ENCODE measurements around the gene CBARP.

Gene CBARP

GRCh38 chr19:1218751-1219567 lies 18.8 kb downstream of the CBARP start:
- TF ChIP-seq, protein P1, sequence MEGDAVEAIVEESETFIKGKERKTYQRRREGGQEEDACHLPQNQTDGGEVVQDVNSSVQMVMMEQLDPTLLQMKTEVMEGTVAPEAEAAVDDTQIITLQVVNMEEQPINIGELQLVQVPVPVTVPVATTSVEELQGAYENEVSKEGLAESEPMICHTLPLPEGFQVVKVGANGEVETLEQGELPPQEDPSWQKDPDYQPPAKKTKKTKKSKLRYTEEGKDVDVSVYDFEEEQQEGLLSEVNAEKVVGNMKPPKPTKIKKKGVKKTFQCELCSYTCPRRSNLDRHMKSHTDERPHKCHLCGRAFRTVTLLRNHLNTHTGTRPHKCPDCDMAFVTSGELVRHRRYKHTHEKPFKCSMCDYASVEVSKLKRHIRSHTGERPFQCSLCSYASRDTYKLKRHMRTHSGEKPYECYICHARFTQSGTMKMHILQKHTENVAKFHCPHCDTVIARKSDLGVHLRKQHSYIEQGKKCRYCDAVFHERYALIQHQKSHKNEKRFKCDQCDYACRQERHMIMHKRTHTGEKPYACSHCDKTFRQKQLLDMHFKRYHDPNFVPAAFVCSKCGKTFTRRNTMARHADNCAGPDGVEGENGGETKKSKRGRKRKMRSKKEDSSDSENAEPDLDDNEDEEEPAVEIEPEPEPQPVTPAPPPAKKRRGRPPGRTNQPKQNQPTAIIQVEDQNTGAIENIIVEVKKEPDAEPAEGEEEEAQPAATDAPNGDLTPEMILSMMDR (IDR thresholded peaks at IDR 0.05; ENCODE audit: low read depth, low read length), result no peak
- DNase-seq (ENCODE audit: extremely low read depth, low read depth), result no peak

DNA sequence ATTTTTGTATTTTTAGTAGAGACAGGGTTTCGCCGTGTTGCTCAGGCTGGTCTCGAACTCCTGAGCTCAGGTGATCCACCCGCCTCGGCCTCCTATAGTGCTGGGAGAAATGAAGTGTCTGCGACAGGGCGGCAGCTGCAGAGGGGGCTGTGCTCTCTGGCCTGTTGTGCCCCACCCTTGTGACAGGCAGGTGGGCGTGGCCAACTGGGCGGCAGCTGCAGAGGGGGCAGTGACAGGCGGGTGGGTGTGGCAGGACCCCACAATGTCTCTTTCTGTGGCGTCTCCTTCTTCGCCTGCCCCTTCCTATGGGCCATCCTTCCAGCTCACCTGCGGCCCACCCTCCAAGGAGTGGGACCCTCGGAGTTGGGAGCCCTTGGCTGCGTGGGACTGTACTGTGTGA lies 20.4 kb downstream of the CBARP start:
- DNase-seq (ENCODE audit: extremely low read depth, low read depth), result no peak
- TF ChIP-seq, protein P1 (IDR thresholded peaks at IDR 0.05; ENCODE audit: low read depth, low read length), result no peak

GRCh38 chr19:1216756-1217155 lies 21.0 kb downstream of the CBARP start:
- TF ChIP-seq, protein P1 (IDR thresholded peaks at IDR 0.05; ENCODE audit: low read depth, low read length), result no peak
- no peak for DNase-seq (ENCODE audit: extremely low read depth, low read depth)

DNA sequence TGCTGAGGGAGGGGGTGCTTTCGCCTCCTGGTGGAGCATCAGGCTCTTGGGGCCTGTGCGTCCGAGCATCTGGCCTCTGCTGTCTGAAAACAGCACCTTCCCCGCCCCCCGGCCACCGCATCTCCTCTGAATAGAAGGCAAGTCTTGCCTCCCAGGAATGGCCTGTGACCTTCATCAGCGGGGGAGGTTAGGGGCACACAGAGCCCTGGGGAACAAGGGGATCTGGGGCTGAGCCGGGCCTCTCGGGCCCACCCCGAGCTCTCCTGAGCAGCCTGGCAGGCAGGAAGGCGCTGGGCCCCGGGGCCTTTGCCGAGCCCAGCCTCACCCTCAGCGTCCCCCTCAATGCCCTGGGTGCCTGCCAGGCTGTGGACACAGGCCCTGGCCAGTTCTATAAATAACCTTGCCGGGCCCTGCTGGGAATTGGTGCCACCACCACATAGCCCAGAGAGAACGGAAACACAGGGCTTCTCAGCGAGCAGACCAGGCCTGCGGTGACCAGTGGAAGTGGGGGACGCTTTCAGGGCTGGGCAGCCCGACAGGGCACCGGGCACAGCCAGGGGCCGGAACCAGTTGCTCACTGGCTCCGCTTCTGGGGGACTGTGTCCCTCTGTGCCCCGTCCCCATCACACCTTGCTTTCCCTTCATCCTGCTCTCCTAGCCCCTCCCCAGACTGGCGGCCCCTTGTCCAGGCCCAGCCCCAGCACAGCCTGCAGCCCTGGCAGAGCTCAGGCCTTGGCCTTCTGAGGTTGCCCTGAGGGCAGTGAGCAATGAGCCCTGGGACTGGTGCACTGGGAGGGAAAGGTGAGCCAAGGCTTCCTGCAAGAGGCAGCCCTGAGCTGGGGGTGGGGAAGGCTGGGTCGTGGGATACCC lies 22.7 kb downstream of the CBARP start:
- no peak for DNase-seq (ENCODE audit: extremely low read depth, low read depth)
- TF ChIP-seq, protein P1 (IDR thresholded peaks at IDR 0.05; ENCODE audit: low read depth, low read length), result no peak

- TF ChIP-seq, protein P1 (IDR thresholded peaks at IDR 0.05; ENCODE audit: low read depth, low read length), result no peak
- DNase-seq (ENCODE audit: extremely low read depth, low read depth), result no peak
These were observed 23.4 kb downstream of the CBARP start for GRCh38 chr19:1214299-1214861.

DNA sequence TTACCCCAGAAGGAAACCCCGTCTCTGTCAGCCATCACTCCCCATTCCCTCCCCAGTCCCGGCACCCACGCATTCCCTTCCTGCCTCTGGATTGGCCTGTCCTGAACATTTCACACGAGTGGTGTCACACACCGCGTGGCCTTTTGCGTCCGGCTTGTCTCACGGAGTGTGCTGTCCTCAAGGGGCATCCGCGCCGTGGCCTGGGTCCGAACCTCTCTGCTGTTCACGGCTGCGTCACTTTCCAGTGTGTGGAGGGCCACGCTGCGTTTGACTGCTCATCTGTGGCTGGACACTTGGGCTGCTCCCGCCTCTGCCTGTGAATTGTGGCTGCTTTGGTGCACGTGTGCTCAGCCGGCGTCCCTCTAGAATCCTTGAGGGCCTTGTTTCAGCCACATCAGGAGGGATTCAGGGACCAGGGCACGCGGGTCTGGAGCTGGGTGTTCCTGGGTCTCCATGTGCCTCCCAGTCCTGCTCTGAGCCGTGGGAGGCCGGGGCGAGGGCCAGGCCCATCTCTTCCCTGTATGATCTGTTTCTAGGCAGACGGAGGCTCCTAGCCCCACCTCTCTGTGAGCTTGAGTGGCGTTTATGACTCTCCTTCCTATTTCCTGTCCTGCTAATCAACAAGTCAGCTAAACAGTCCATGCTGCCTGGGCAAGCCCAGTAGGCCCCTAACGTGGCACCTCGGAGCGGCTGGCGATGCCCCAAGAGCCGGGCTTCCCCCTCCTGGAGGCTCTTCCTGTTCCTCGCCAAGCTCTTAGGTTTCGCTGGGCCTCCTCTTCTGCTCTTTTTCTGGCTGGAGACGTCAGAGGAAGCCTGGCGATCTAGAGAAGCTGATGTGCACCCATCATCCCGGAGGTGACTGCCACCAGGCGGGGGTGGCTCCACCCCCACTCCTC lies 24.2 kb downstream of the CBARP start:
- TF ChIP-seq, protein P1 (IDR thresholded peaks at IDR 0.05; ENCODE audit: low read depth, low read length), result no peak
- no peak for DNase-seq (ENCODE audit: extremely low read depth, low read depth)
